HCT116 (cell line): ENCODE measurements around the gene TMEM266.

Source experiments
- CTCF ChIP-seq, 3 experiments: fragments of 200-600 bp in 1 of 3; sonication (generic) in 1 of 3; IDR thresholded peaks in 2 of 3; conservative IDR thresholded peaks in 1 of 3; 2 replicates each; pipeline ENCODE4 v1.5.1; 2012 to 2017; ENCODE audit warnings: low read depth in 2 of 3, low read length in 2 of 3, antibody characterized with exemption in 1 of 3, borderline replicate concordance in 1 of 3, control low read depth in 1 of 3, mild to moderate bottlenecking in 1 of 3, mixed read lengths in 1 of 3, mixed run types in 1 of 3, moderate library complexity in 1 of 3; ENCODE audit not compliant: insufficient read depth in 1 of 3
- EZH2 ChIP-seq: fragments of 200-600 bp; sonication (generic); IDR thresholded peaks from 2 replicates; pipeline ENCODE4 v1.6.1; 2017; ENCODE audit warnings: antibody characterized with exemption, mixed run types
- EZH2phosphoT487 ChIP-seq: fragments of 200-600 bp; IDR thresholded peaks from 2 replicates; pipeline ENCODE4 v1.6.1; 2018; ENCODE audit warnings: antibody characterized with exemption, borderline replicate concordance
- JUND ChIP-seq: IDR thresholded peaks from 2 replicates; pipeline ENCODE4 v1.6.1; 2012
- MAX ChIP-seq: IDR thresholded peaks from 2 replicates; pipeline ENCODE4 v1.6.1; 2012
- POLR2AphosphoS5 ChIP-seq: IDR thresholded peaks from 2 replicates; pipeline ENCODE4 v1.6.1; 2011; ENCODE audit warnings: mild to moderate bottlenecking, low read depth, low read length, moderate library complexity
- REST ChIP-seq: IDR thresholded peaks from 2 replicates; pipeline ENCODE4 v1.6.1; 2012; ENCODE audit warnings: low read depth

GRCh38 chr15:76117181-76117580 lies 57.4 kb downstream of the TMEM266 start:
- TF ChIP-seq CTCF (IDR thresholded peaks at IDR 0.05 in 2 of 3, conservative IDR thresholded peaks at IDR 0.05 in 1 of 3; ENCODE audit: borderline replicate concordance in 1 of 3, insufficient read depth in 1 of 3, low read depth in 2 of 3, low read length in 2 of 3) (no peak), MAX (no peak), JUND (no peak), EZH2 (no peak), REST (no peak), POLR2AphosphoS5 (no peak), EZH2phosphoT487 (no peak)
